GM12878 (cell line): ENCODE measurements around the gene RHOT1. TPM values are rescaled to one million over a fixed set of nuclear protein-coding genes. Genes with fewer than 3 reads are reported as not detected.
"Not testable (repeated sequence)": the region's sequence is repeated elsewhere in the genome, so short reads cannot be mapped to it uniquely, and the experiment has no call there.

ENCODE experiments used
- ATAC-seq: fragments of 200-7000 bp; cut with Tn5 transposase; 3 replicates; pipeline ENCODE4 v1.9.1; 2020; ENCODE audit warnings: mild to moderate bottlenecking, moderate library complexity
- BruUV-seq: library from RNA; stranded (reverse); fragments of 400-500 nt; replicated peaks from 2 replicates; lab custom pipeline; 2021; lab: Mats Ljungman, UMichigan
- CTCF ChIA-PET: fragments of 300-600 bp; sonication (Branson Sonifier 250); formaldehyde crosslinking; extraction: SDS; loops from one replicate; lab custom pipeline; 2021; ENCODE audit warnings: inconsistent platforms; lab: Yijun Ruan, JAX
- POLR2A ChIA-PET: fragments of 350-600 bp; formaldehyde crosslinking; extraction: SDS; loops from one replicate; lab custom pipeline; 2021; ENCODE audit warnings: inconsistent platforms; lab: Charles Lee
- RAD21 ChIA-PET: fragments of 300-600 bp; sonication (Branson Sonifier 250); formaldehyde crosslinking; loops from one replicate; lab custom pipeline; 2023; ENCODE audit warnings: antibody characterized with exemption; ENCODE audit not compliant: unreplicated experiment; lab: Charles Lee
- SMC1A ChIA-PET: fragments of 300-600 bp; sonication (Branson Sonifier 250); formaldehyde crosslinking; loops from one replicate; lab custom pipeline; 2023; ENCODE audit not compliant: unreplicated experiment, uncharacterized antibody; lab: Charles Lee
- DNase-seq: peaks from one replicate; pipeline ENCODE4 v3.0.0-alpha.2; 2011; ENCODE audit warnings: low read depth, low spot score
- FAIRE-seq: peaks from 3 replicates; lab custom pipeline; 2011; peaks lifted over from hg19 to GRCh38; lab: Jason Lieb, UNC
- H2AFZ ChIP-seq: 2 replicates; pipeline ENCODE4 v1.6.0; 2011; ENCODE audit warnings: low read depth, low read length, control low read depth; ENCODE audit not compliant: control insufficient read depth
- H3K27ac ChIP-seq: 2 replicates; pipeline ENCODE4 v1.5.1; 2011; ENCODE audit warnings: control low read depth; ENCODE audit not compliant: control insufficient read depth, insufficient read depth
- H3K27me3 ChIP-seq, 2 experiments: replicated peaks in 1 of 2; 2 replicates each; pipeline versions ENCODE4 v1.6.0 to v1.6.1; 2011; ENCODE audit warnings: low read length in 1 of 2; ENCODE audit not compliant: control insufficient read depth in 2 of 2, insufficient read depth in 2 of 2
- H3K36me3 ChIP-seq, 2 experiments: 2 replicates each; pipeline ENCODE4 v1.5.1; 2011; ENCODE audit warnings: low read length in 1 of 2; ENCODE audit not compliant: control insufficient read depth in 2 of 2, insufficient read depth in 2 of 2
- H3K4me1 ChIP-seq: 2 replicates; pipeline ENCODE4 v1.6.1; 2011; ENCODE audit warnings: mild to moderate bottlenecking, low read length, moderate library complexity, mixed read lengths; ENCODE audit not compliant: control insufficient read depth, insufficient read depth
- H3K4me2 ChIP-seq: 2 replicates; pipeline ENCODE4 v1.6.0; 2011; ENCODE audit warnings: control low read depth; ENCODE audit not compliant: control insufficient read depth, insufficient read depth
- H3K4me3 ChIP-seq: fragments of 200-600 bp; sonication (generic); 2 replicates; pipeline ENCODE4 v1.5.1; 2016
- H3K79me2 ChIP-seq: 2 replicates; pipeline ENCODE4 v1.6.0; 2011; ENCODE audit warnings: low read length; ENCODE audit not compliant: control insufficient read depth, insufficient read depth
- H3K9ac ChIP-seq: 2 replicates; pipeline ENCODE4 v1.8.0; 2011; ENCODE audit warnings: low read length, control low read depth, mixed read lengths; ENCODE audit not compliant: control insufficient read depth, insufficient read depth
- H3K9me3 ChIP-seq: replicated peaks from 3 replicates; pipeline ENCODE4 v1.5.1; 2011; ENCODE audit warnings: mild to moderate bottlenecking, low read length; ENCODE audit not compliant: control insufficient read depth, insufficient read depth
- H4K20me1 ChIP-seq: 2 replicates; pipeline ENCODE4 v1.6.0; 2011; ENCODE audit not compliant: control insufficient read depth, insufficient read depth
- WGBS: methylation state at CpG from one replicate; pipeline ENCODE4 v1.1.6; 2016; ENCODE audit warnings: low lambda C conversion rate; ENCODE audit not compliant: insufficient replicate concordance, insufficient coverage; ENCODE audit errors: missing lambda C conversion rate; 5-methylcytosine and 5-hydroxymethylcytosine counted together
- in situ Hi-C: fragments of 300-500 bp; cut with MboI; formaldehyde crosslinking; loops from 9 replicates; pipeline ENCODE4 v1.14.3; 2018; ENCODE audit warnings: mixed read lengths
- intact Hi-C: fragments of 100-400 bp; cut with micrococcal nuclease; formaldehyde crosslinking; loops from one replicate; pipeline ENCODE4 v1.14.2; 2022; ENCODE audit not compliant: unreplicated experiment
- polyA plus RNA-seq, 11 experiments: library from polyadenylated mRNA; depleted of rRNA in 4 of 11; unstranded in 6 of 11; stranded (reverse) in 5 of 11; fragments of >200 nt; fragmentation: Nextera tagmentation in 4 of 11; fragmentation: Illumina TruSeq in 1 of 11; extraction: Ambion mirVana in 4 of 11; extraction: Trizol in 1 of 11; gene quantifications; 1 replicate in 1 of 11; 2 replicates in 10 of 11; pipeline versions ENCODE4 v1.2.1 to v1.2.3, GENCODE V29; 2011 to 2016; ENCODE audit warnings: inconsistent platforms in 2 of 11, missing spikeins in 2 of 11, low read depth in 1 of 11
- total RNA-seq, 4 experiments: library from RNA; depleted of rRNA in 3 of 4; stranded (reverse); fragments of >200 nt in 3 of 4; fragmentation: Illumina TruSeq in 1 of 4; extraction: Trizol in 1 of 4; gene quantifications; 2 replicates each; pipeline versions ENCODE4 v1.2.1 to v1.2.3, GENCODE V29; 2013 to 2021

The RHOT1 gene
- total and polyA plus RNA-seq, 10 of the 15 experiments (the other 5 are each of a cell fraction or from before 2014, with no cell fraction given): 13.3 to 68.2 (median 22.8) TPM

GRCh38 chr17:32179526-32179925, 37.2 kb downstream of the RHOT1 start:
- in situ Hi-C loops, DNase-seq, CTCF ChIA-PET, H3K27me3 ChIP-seq, H3K36me3 ChIP-seq, H3K4me2 ChIP-seq, RAD21 ChIA-PET, ATAC-seq, H3K9ac ChIP-seq, intact Hi-C loops, POLR2A ChIA-PET, H4K20me1 ChIP-seq, H2AFZ ChIP-seq, H3K9me3 ChIP-seq, H3K4me3 ChIP-seq, H3K27ac ChIP-seq, H3K4me1 ChIP-seq, FAIRE-seq, BruUV-seq, SMC1A ChIA-PET, H3K79me2 ChIP-seq: not testable (repeated sequence)
- WGBS: 90% methylated on average over 22 of the region's 25 CpGs

- H3K27ac ChIP-seq, H2AFZ ChIP-seq, in situ Hi-C loops, H3K9ac ChIP-seq, DNase-seq, FAIRE-seq, RAD21 ChIA-PET, ATAC-seq, H4K20me1 ChIP-seq, H3K9me3 ChIP-seq, H3K79me2 ChIP-seq, BruUV-seq, CTCF ChIA-PET, H3K27me3 ChIP-seq, intact Hi-C loops, H3K36me3 ChIP-seq, H3K4me3 ChIP-seq, POLR2A ChIA-PET, H3K4me1 ChIP-seq, H3K4me2 ChIP-seq: not testable (repeated sequence)
- WGBS: 86% methylated on average over 2 of the region's 2 CpGs
- SMC1A ChIA-PET: interaction anchor here (0.7 kb wide), 1 partner anchor 195 kb away, joined by 3 read pairs; no protein-coding TSS in a partner anchor
Observed at GRCh38 chr17:32180262-32180661, 38.0 kb downstream of the RHOT1 start.
